ENCODE measurements around the gene KLHDC4.

Gene KLHDC4

DNA sequence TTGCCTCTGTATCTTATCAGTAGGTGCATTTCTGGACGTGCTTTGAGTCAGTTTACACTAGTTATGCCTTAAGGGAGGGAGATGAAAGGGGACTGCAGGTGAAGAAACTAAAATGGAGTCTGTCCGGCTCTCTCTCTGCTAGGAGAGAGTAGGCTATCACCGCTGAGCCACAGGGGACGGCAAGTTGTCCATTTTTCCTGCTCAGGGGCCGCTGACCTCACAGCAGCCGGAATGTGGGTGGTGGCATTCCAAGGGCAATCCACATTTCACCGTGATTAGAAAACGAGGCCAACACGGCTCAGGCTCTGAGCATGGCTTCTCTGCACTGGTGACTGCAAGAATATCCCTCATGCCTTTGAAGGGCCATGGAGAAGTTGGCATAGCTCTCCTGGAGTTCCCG is 19.0 kb upstream of the KLHDC4 start:
- Histone ChIP-seq H3K79me1 (ENCODE audit: low read length) (no peaks in the 10 kb centered on the region), H4K5ac (ENCODE audit: low read length) (no peak overlapping the region), H3K36me3 (ENCODE audit: control insufficient read depth, insufficient read depth, low read length) (no peaks in the 10 kb centered on the region), H3K56ac (ENCODE audit: low read length) (no peak overlapping the region), H4K8ac (ENCODE audit: low read depth, low read length) (no peak overlapping the region), H3K79me2 (ENCODE audit: control insufficient read depth, insufficient read depth, low read length) (no peaks in the 10 kb centered on the region), H3K27ac (ENCODE audit: low read depth, low read length) (no peak overlapping the region), H2BK5ac (ENCODE audit: low read length) (no peak overlapping the region), H2BK120ac (ENCODE audit: low read depth, low read length) (no peak overlapping the region), H3K4me1 (ENCODE audit: control insufficient read depth, low read depth, low read length) (no peaks in the 10 kb centered on the region), H3K27me3 (ENCODE audit: insufficient read depth, low read length, poor library complexity) (no peaks in the 10 kb centered on the region), H3K4ac (ENCODE audit: low read depth, low read length) (no peak overlapping the region), H3K4me2 (ENCODE audit: low read length) (no peak overlapping the region), H3K18ac (ENCODE audit: low read length) (no peak overlapping the region), H3K23ac (ENCODE audit: low read length) (no peak overlapping the region), H3K4me3 (ENCODE audit: low read length) (no peak overlapping the region), H3K9ac (ENCODE audit: low read length) (no peak overlapping the region), H2AK5ac (ENCODE audit: low read length) (no peak overlapping the region), H2BK15ac (replicated peaks; ENCODE audit: low read depth) (no peak overlapping the region)
- peak; percentile 79 for DNase-seq
- WGBS (ENCODE audit: extremely low coverage, insufficient coverage, low lambda C conversion rate): no CpG with 5 or more reads among the region's 10 CpGs

GRCh38 chr16:87782033-87782432 is 16.2 kb upstream of the KLHDC4 start:
- H3K79me1 ChIP-seq (ENCODE audit: low read length): no peaks in the 10 kb centered on the region
- no peak overlapping the region for H2BK120ac ChIP-seq (ENCODE audit: low read depth, low read length)
- H3K23ac ChIP-seq (ENCODE audit: low read length): no peak overlapping the region
- no peak overlapping the region for H3K4me3 ChIP-seq (ENCODE audit: low read length)
- no peak for DNase-seq
- no peak overlapping the region for H4K8ac ChIP-seq (ENCODE audit: low read depth, low read length)
- H3K4me2 ChIP-seq (ENCODE audit: low read length): no peak overlapping the region
- no peak overlapping the region for H2AK5ac ChIP-seq (ENCODE audit: low read length)
- no peak overlapping the region for H4K5ac ChIP-seq (ENCODE audit: low read length)
- H3K36me3 ChIP-seq (ENCODE audit: control insufficient read depth, insufficient read depth, low read length): no peaks in the 10 kb centered on the region
- H3K9ac ChIP-seq (ENCODE audit: low read length): no peak overlapping the region
- no peaks in the 10 kb centered on the region for H3K79me2 ChIP-seq (ENCODE audit: control insufficient read depth, insufficient read depth, low read length)
- H2BK5ac ChIP-seq (ENCODE audit: low read length): no peak overlapping the region
- no CpG with 5 or more reads among the region's 4 CpGs for WGBS (ENCODE audit: extremely low coverage, insufficient coverage, low lambda C conversion rate)
- no peak overlapping the region for H3K4ac ChIP-seq (ENCODE audit: low read depth, low read length)
- H3K27me3 ChIP-seq (ENCODE audit: insufficient read depth, low read length, poor library complexity): no peaks in the 10 kb centered on the region
- no peak overlapping the region for H3K27ac ChIP-seq (ENCODE audit: low read depth, low read length)
- H3K4me1 ChIP-seq (ENCODE audit: control insufficient read depth, low read depth, low read length): no peaks in the 10 kb centered on the region
- no peak overlapping the region for H3K56ac ChIP-seq (ENCODE audit: low read length)
- H3K18ac ChIP-seq (ENCODE audit: low read length): no peak overlapping the region
- no peak overlapping the region for H2BK15ac ChIP-seq (replicated peaks; ENCODE audit: low read depth)

GRCh38 chr16:87780385-87780989 is 14.7 kb upstream of the KLHDC4 start:
- Histone ChIP-seq H3K36me3 (ENCODE audit: control insufficient read depth, insufficient read depth, low read length) (no peaks in the 10 kb centered on the region), H3K18ac (ENCODE audit: low read length) (peak overlapping the region; percentile 91), H3K23ac (ENCODE audit: low read length) (no peak overlapping the region), H3K27ac (ENCODE audit: low read depth, low read length) (no peak overlapping the region), H3K79me1 (ENCODE audit: low read length) (no peaks in the 10 kb centered on the region), H3K4ac (ENCODE audit: low read depth, low read length) (peak overlapping the region; percentile 92), H4K5ac (ENCODE audit: low read length) (no peak overlapping the region), H3K4me1 (ENCODE audit: control insufficient read depth, low read depth, low read length) (no peaks in the 10 kb centered on the region), H3K79me2 (ENCODE audit: control insufficient read depth, insufficient read depth, low read length) (no peaks in the 10 kb centered on the region), H3K4me3 (ENCODE audit: low read length) (no peak overlapping the region), H2BK5ac (ENCODE audit: low read length) (no peak overlapping the region), H3K9ac (ENCODE audit: low read length) (no peak overlapping the region), H3K27me3 (ENCODE audit: insufficient read depth, low read length, poor library complexity) (no peaks in the 10 kb centered on the region), H2BK15ac (replicated peaks; ENCODE audit: low read depth) (no peak overlapping the region), H2BK120ac (ENCODE audit: low read depth, low read length) (peak overlapping the region; percentile 16), H2AK5ac (ENCODE audit: low read length) (no peak overlapping the region), H3K56ac (ENCODE audit: low read length) (peak overlapping the region; percentile 35), H4K8ac (ENCODE audit: low read depth, low read length) (no peak overlapping the region), H3K4me2 (ENCODE audit: low read length) (no peak overlapping the region)
- no peak for DNase-seq
- no CpG with 5 or more reads among the region's 10 CpGs for WGBS (ENCODE audit: extremely low coverage, insufficient coverage, low lambda C conversion rate)

GRCh38 chr16:87778830-87779579 is 13.2 kb upstream of the KLHDC4 start:
- Histone ChIP-seq H3K4me2 (ENCODE audit: low read length) (no peak overlapping the region), H3K79me2 (ENCODE audit: control insufficient read depth, insufficient read depth, low read length) (no peaks in the 10 kb centered on the region), H2AK5ac (ENCODE audit: low read length) (peak overlapping the region; percentile 0), H3K79me1 (ENCODE audit: low read length) (no peaks in the 10 kb centered on the region), H4K5ac (ENCODE audit: low read length) (no peak overlapping the region), H2BK5ac (ENCODE audit: low read length) (peak overlapping the region; percentile 99), H3K36me3 (ENCODE audit: control insufficient read depth, insufficient read depth, low read length) (no peaks in the 10 kb centered on the region), H3K4me1 (ENCODE audit: control insufficient read depth, low read depth, low read length) (no peaks in the 10 kb centered on the region), H2BK120ac (ENCODE audit: low read depth, low read length) (peak overlapping the region; percentile 98), H3K56ac (ENCODE audit: low read length) (peak overlapping the region; percentile 93), H3K4me3 (ENCODE audit: low read length) (no peak overlapping the region), H3K4ac (ENCODE audit: low read depth, low read length) (peak overlapping the region; percentile 99), H3K18ac (ENCODE audit: low read length) (peak overlapping the region; percentile 90), H3K23ac (ENCODE audit: low read length) (peak overlapping the region; percentile 48), H2BK15ac (replicated peaks; ENCODE audit: low read depth) (no peak overlapping the region), H3K27ac (ENCODE audit: low read depth, low read length) (peak overlapping the region; percentile 87), H3K27me3 (ENCODE audit: insufficient read depth, low read length, poor library complexity) (no peaks in the 10 kb centered on the region), H3K9ac (ENCODE audit: low read length) (peak overlapping the region; percentile 54), H4K8ac (ENCODE audit: low read depth, low read length) (peak overlapping the region; percentile 17)
- WGBS (ENCODE audit: extremely low coverage, insufficient coverage, low lambda C conversion rate): no CpG with 5 or more reads among the region's 41 CpGs
- DNase-seq: peak; percentile 98

DNA sequence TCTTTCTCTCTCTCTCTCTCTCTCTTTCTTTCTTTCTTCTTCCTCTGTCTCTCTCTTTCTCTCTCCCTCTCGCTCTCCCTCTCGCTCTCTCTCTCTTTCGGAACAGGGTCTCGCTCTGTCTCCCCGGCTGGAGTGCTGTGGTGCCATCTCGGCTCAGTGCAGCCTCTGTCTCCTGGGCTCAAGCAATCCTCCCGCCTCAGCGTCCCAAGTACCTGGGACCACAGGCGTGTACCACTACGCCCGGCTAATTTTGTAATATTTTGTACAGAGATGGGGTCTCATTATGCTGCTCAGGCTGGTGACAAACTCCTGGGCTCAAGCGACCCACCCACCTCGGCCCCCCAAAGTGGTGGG is 12.7 kb upstream of the KLHDC4 start:
- WGBS (ENCODE audit: extremely low coverage, insufficient coverage, low lambda C conversion rate): no CpG with 5 or more reads among the region's 13 CpGs
- no peak overlapping the region for H4K5ac ChIP-seq (ENCODE audit: low read length)
- H3K79me2 ChIP-seq (ENCODE audit: control insufficient read depth, insufficient read depth, low read length): no peaks in the 10 kb centered on the region
- no peaks in the 10 kb centered on the region for H3K79me1 ChIP-seq (ENCODE audit: low read length)
- no peak overlapping the region for H3K4me3 ChIP-seq (ENCODE audit: low read length)
- no peaks in the 10 kb centered on the region for H3K36me3 ChIP-seq (ENCODE audit: control insufficient read depth, insufficient read depth, low read length)
- H3K27me3 ChIP-seq (ENCODE audit: insufficient read depth, low read length, poor library complexity): no peaks in the 10 kb centered on the region
- H2BK5ac ChIP-seq (ENCODE audit: low read length): peak overlapping the region; percentile 99
- H3K4ac ChIP-seq (ENCODE audit: low read depth, low read length): peak overlapping the region; percentile 99
- no peak overlapping the region for H3K4me2 ChIP-seq (ENCODE audit: low read length)
- peak overlapping the region; percentile 17 for H4K8ac ChIP-seq (ENCODE audit: low read depth, low read length)
- H3K4me1 ChIP-seq (ENCODE audit: control insufficient read depth, low read depth, low read length): no peaks in the 10 kb centered on the region
- H3K9ac ChIP-seq (ENCODE audit: low read length): peak overlapping the region; percentile 47
- H2AK5ac ChIP-seq (ENCODE audit: low read length): peak overlapping the region; percentile 0
- DNase-seq: no peak
- H3K23ac ChIP-seq (ENCODE audit: low read length): peak overlapping the region; percentile 48
- H2BK120ac ChIP-seq (ENCODE audit: low read depth, low read length): peak overlapping the region; percentile 98
- H3K18ac ChIP-seq (ENCODE audit: low read length): peak overlapping the region; percentile 90
- peak overlapping the region; percentile 93 for H3K56ac ChIP-seq (ENCODE audit: low read length)
- H3K27ac ChIP-seq (ENCODE audit: low read depth, low read length): peak overlapping the region; percentile 87
- no peak overlapping the region for H2BK15ac ChIP-seq (replicated peaks; ENCODE audit: low read depth)
